NCI-H2107 treated with DMSO at 0.1 percent for 48 hours (cell line): ENCODE data around the gene TAB3.

Experiments
- DNase-seq: peaks from one replicate; lab custom pipeline; 2025; ENCODE audit not compliant: unreplicated experiment; lab: John Stamatoyannopoulos, UW

TAB3 gene

GRCh38 chrX:30885136-30885535 lies 3.9 kb downstream of the TAB3 start:
- DNase-seq, result no peak

GRCh38 chrX:30883138-30883537 lies 5.9 kb downstream of the TAB3 start:
- DNase-seq, result no peak

GRCh38 chrX:30881797-30882196 lies 7.3 kb downstream of the TAB3 start:
- no peak for DNase-seq

- DNase-seq, result no peak
These were observed 7.7 kb downstream of the TAB3 start for GRCh38 chrX:30881390-30881789.

- DNase-seq, result no peak
These were observed 9.0 kb downstream of the TAB3 start for GRCh38 chrX:30880058-30880457.

GRCh38 chrX:30876367-30876766 lies 12.7 kb downstream of the TAB3 start:
- no peak for DNase-seq

GRCh38 chrX:30875957-30876356 lies 13.1 kb downstream of the TAB3 start:
- DNase-seq, result no peak

- DNase-seq, result no peak
These were observed 14.2 kb downstream of the TAB3 start for GRCh38 chrX:30874851-30875250.

- no peak for DNase-seq
These were observed 18.5 kb downstream of the TAB3 start for GRCh38 chrX:30870572-30870971.

GRCh38 chrX:30865612-30866011 lies 23.4 kb downstream of the TAB3 start:
- no peak for DNase-seq

- DNase-seq, result no peak
These were observed 24.0 kb downstream of the TAB3 start for GRCh38 chrX:30865015-30865414.

- DNase-seq, result no peak
These were observed 24.7 kb downstream of the TAB3 start for GRCh38 chrX:30864383-30864785.

GRCh38 chrX:30863974-30864373 lies 25.1 kb downstream of the TAB3 start:
- no peak for DNase-seq

- DNase-seq, result no peak
These were observed 31.0 kb downstream of the TAB3 start for GRCh38 chrX:30858098-30858497.

- DNase-seq, result no peak
These were observed 37.6 kb downstream of the TAB3 start for GRCh38 chrX:30851449-30851848.

- DNase-seq, result no peak
These were observed 53.7 kb downstream of the TAB3 start for GRCh38 chrX:30835373-30835772.

GRCh38 chrX:30833896-30834295 lies 55.2 kb downstream of the TAB3 start:
- DNase-seq, result no peak

- no peak for DNase-seq
These were observed 58.0 kb downstream of the TAB3 start for GRCh38 chrX:30831082-30831481.

- DNase-seq, result no peak
These were observed 58.6 kb downstream of the TAB3 start for GRCh38 chrX:30830326-30830943.

- no peak for DNase-seq
These were observed 64.8 kb downstream of the TAB3 start for GRCh38 chrX:30824275-30824674.

- DNase-seq, result no peak
These were observed 66.3 kb downstream of the TAB3 start for GRCh38 chrX:30822764-30823163.

- DNase-seq, result no peak
These were observed 66.9 kb downstream of the TAB3 start for GRCh38 chrX:30822068-30822681.

GRCh38 chrX:30821116-30821515 lies 67.9 kb downstream of the TAB3 start:
- DNase-seq, result no peak
